ENCODE measurements around the gene GHR. TPM values are rescaled to one million over a fixed set of nuclear protein-coding genes. Genes with fewer than 3 reads are reported as not detected.

Gene GHR
- total RNA-seq, 1 donor from 2014 or later = 0.61 TPM

- no peak overlapping the region for H3K27ac Mint-ChIP-seq (ENCODE audit: unreplicated experiment)
- H3K4me1 Mint-ChIP-seq = no peaks in the 10 kb centered on the region
- no peaks in the 10 kb centered on the region for H3K36me3 Mint-ChIP-seq (ENCODE audit: low read depth)
- no peak overlapping the region for H3K4me3 Mint-ChIP-seq
- TF ChIP-seq CTCF (conservative IDR thresholded peaks at IDR 0.05) = no peak
- H3K9me3 Mint-ChIP-seq = no peaks in the 10 kb centered on the region
- no peak for DNase-seq (ENCODE audit: low read depth, low spot score)
- H3K27me3 Mint-ChIP-seq (ENCODE audit: low read depth) = peaks cover 12% of the 10 kb centered on the region
Measured at GRCh38 chr5:42403236-42403635, 20.0 kb upstream of the GHR start.

GRCh38 chr5:42404366-42404765 lies 18.9 kb upstream of the GHR start:
- H3K27me3 Mint-ChIP-seq (ENCODE audit: low read depth) = peaks cover 7% of the 10 kb centered on the region
- TF ChIP-seq CTCF (conservative IDR thresholded peaks at IDR 0.05) = no peak
- H3K4me1 Mint-ChIP-seq = no peaks in the 10 kb centered on the region
- no peak overlapping the region for H3K4me3 Mint-ChIP-seq
- no peaks in the 10 kb centered on the region for H3K9me3 Mint-ChIP-seq
- DNase-seq (ENCODE audit: low read depth, low spot score) = no peak
- H3K27ac Mint-ChIP-seq (ENCODE audit: unreplicated experiment) = no peak overlapping the region
- H3K36me3 Mint-ChIP-seq (ENCODE audit: low read depth) = no peaks in the 10 kb centered on the region

GRCh38 chr5:42419294-42419693 lies 3.9 kb upstream of the GHR start:
- Mint-ChIP-seq H3K36me3 (ENCODE audit: low read depth) (peaks cover 7% of the 10 kb centered on the region), H3K4me1 (no peaks in the 10 kb centered on the region), H3K27me3 (ENCODE audit: low read depth) (peaks cover 7% of the 10 kb centered on the region), H3K9me3 (peaks cover 5% of the 10 kb centered on the region), H3K4me3 (no peak overlapping the region), H3K27ac (ENCODE audit: unreplicated experiment) (no peak overlapping the region)
- TF ChIP-seq CTCF (conservative IDR thresholded peaks at IDR 0.05) = no peak
- DNase-seq (ENCODE audit: low read depth, low spot score) = no peak

GRCh38 chr5:42422656-42423280 lies 471 bp upstream of the GHR start:
- Mint-ChIP-seq H3K4me3 (no peak overlapping the region), H3K27ac (ENCODE audit: unreplicated experiment) (no peak overlapping the region), H3K4me1 (no peaks in the 10 kb centered on the region), H3K27me3 (ENCODE audit: low read depth) (peaks cover 9% of the 10 kb centered on the region), H3K9me3 (no peaks in the 10 kb centered on the region), H3K36me3 (ENCODE audit: low read depth) (no peaks in the 10 kb centered on the region)
- DNase-seq (ENCODE audit: low read depth, low spot score) = no peak
- no peak for TF ChIP-seq CTCF (conservative IDR thresholded peaks at IDR 0.05)

- TF ChIP-seq CTCF (conservative IDR thresholded peaks at IDR 0.05) = no peak
- Mint-ChIP-seq H3K4me1 (no peaks in the 10 kb centered on the region), H3K27ac (ENCODE audit: unreplicated experiment) (no peak overlapping the region), H3K9me3 (peaks cover 2% of the 10 kb centered on the region), H3K4me3 (no peak overlapping the region), H3K27me3 (ENCODE audit: low read depth) (peaks cover 9% of the 10 kb centered on the region), H3K36me3 (ENCODE audit: low read depth) (no peaks in the 10 kb centered on the region)
- DNase-seq (ENCODE audit: low read depth, low spot score) = no peak
Measured at GRCh38 chr5:42426016-42426415, 2.8 kb downstream of the GHR start.

Data from neural crest cell (in vitro differentiated cells).